Ramos (cell line): ENCODE data around the gene TRIO.

Experiments used
- in situ Hi-C: fragments of 300-500 bp; cut with MboI; formaldehyde crosslinking; loops from one replicate; pipeline ENCODE4 v1.14.3; 2022; ENCODE audit warnings: low sequenced_read_pairs; ENCODE audit not compliant: unreplicated experiment

Gene TRIO

GRCh38 chr5:14413331-14413750 lies 270.2 kb downstream of the TRIO start:
- in situ Hi-C loops = no loop called here

- in situ Hi-C loops = no loop called here
Observed at GRCh38 chr5:14414007-14414406, 270.9 kb downstream of the TRIO start.

GRCh38 chr5:14414656-14415023 lies 271.5 kb downstream of the TRIO start:
- in situ Hi-C loops = no loop called here

DNA sequence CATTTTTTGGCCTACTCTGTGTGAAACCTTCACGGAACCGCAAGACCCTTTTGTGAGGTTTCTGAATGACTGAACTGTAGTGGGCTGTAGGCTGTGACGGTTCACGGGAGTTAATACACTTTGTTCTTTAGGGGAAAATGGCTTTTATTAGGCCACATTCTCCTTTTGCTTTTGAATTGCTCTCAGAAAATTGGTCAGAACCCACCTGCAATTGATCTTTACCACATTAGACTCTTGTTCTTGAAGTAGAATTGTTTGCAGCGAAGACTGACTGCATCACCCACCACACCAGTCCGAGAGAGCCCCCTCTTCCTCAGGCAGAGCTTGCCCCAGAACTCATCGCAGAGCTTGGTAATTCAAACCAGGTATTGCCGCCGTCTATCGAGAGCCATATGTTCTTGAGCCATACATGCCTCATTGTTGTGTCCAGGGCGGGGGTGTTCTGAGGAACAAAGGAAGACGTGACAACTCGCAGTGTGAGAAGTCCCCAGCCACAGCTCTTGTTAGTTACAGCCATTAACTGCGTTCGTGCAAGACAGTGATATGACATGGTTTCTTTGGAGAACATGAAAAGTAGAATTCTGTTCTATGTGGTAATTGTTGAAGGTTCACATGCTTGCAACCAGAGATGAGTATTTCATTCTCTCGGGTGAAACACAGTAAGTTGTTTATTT lies 272.0 kb downstream of the TRIO start:
- in situ Hi-C loops = no loop called here

GRCh38 chr5:14415698-14416074 lies 272.5 kb downstream of the TRIO start:
- in situ Hi-C loops = no loop called here

DNA sequence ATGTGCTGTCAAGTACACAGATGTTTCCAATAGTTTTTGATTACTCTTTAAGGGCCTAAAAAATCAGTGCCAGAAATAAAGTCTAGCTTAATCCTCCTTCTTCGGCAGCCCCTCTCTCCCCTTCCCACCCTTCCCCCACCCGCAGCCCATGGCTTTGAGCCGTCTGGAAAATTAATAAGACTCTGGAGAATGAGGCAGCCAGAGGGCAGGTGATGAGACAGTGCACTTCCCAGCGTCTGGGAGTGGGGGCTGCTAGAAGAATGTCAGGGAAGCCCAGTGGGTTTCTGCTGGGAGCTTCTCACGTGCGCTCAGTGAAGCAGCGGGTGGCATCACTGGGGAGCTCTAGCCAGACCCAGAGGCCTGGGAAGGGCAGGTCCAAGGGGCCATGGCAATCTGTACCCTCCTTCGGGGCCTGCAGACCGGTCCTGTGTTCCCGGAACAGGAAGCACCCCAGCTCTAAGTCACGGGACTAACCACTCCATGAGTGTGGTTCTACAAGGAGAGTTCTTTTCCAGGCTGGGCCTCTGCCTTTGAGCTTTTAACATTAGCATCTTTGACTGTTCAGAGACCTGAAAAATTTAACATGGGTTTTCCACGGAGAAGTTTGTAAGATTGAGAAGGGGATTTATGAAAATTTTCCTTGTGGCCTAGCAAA lies 273.6 kb downstream of the TRIO start:
- in situ Hi-C loops = no loop called here

GRCh38 chr5:14417276-14417730 lies 274.2 kb downstream of the TRIO start:
- in situ Hi-C loops = no loop called here

- in situ Hi-C loops = no loop called here
Observed at GRCh38 chr5:14417792-14418765, 274.9 kb downstream of the TRIO start.

DNA sequence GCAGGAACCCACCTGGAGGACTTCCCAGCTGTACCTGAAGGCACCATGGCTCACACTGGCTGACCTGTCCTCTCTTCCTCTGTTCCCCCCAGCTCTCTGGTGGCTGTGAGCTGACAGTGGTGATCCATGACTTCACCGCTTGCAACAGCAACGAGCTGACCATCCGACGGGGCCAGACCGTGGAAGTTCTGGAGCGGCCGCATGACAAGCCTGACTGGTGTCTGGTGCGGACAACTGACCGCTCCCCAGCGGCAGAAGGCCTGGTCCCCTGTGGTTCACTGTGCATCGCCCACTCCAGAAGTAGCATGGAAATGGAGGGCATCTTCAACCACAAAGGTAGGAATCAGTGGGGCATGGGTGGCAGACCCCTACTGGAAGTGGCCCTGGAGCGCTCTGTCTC lies 276.5 kb downstream of the TRIO start:
- in situ Hi-C loops = no loop called here

DNA sequence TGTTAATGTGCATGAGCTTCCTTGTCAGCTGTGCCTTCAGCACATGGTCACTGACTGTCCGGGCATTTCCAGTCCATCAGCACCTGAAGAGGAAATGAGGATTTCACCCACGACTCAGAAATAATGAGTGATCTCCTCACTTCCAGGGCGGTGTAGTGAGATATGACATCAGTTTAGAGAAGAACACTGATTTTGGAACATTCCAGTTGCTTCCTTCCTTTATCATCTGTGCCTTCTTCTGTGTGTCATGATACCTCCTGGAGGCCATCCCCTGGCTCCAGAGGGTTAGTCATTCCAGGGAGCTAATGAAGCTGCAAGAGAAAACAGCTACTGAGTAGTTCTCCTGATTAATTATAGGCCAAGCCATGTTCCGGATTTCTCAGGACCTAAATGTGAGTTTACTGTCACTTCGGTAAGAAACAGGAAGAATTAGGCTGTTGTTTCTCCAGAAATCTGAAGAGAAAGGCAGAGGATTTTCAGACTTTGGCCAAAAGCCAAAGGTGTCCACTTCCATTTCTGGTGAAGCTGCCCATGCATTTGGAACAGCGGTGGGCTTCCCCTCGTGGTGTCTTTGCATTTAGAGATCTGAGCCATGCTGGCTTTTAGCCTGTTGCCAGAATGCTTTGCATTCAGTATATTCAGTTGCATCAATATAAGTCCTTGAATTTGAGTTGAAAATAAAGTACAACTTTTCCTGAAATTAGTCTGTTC lies 277.1 kb downstream of the TRIO start:
- in situ Hi-C loops = no loop called here

GRCh38 chr5:14421851-14422250 lies 278.7 kb downstream of the TRIO start:
- in situ Hi-C loops = no loop called here

- in situ Hi-C loops = no loop called here
Observed at GRCh38 chr5:14424011-14424685, 281.0 kb downstream of the TRIO start.

GRCh38 chr5:14425559-14425958 lies 282.4 kb downstream of the TRIO start:
- in situ Hi-C loops = no loop called here

GRCh38 chr5:14426521-14426920 lies 283.4 kb downstream of the TRIO start:
- in situ Hi-C loops = no loop called here

- in situ Hi-C loops = no loop called here
Observed at GRCh38 chr5:14428302-14429081, 285.4 kb downstream of the TRIO start.

DNA sequence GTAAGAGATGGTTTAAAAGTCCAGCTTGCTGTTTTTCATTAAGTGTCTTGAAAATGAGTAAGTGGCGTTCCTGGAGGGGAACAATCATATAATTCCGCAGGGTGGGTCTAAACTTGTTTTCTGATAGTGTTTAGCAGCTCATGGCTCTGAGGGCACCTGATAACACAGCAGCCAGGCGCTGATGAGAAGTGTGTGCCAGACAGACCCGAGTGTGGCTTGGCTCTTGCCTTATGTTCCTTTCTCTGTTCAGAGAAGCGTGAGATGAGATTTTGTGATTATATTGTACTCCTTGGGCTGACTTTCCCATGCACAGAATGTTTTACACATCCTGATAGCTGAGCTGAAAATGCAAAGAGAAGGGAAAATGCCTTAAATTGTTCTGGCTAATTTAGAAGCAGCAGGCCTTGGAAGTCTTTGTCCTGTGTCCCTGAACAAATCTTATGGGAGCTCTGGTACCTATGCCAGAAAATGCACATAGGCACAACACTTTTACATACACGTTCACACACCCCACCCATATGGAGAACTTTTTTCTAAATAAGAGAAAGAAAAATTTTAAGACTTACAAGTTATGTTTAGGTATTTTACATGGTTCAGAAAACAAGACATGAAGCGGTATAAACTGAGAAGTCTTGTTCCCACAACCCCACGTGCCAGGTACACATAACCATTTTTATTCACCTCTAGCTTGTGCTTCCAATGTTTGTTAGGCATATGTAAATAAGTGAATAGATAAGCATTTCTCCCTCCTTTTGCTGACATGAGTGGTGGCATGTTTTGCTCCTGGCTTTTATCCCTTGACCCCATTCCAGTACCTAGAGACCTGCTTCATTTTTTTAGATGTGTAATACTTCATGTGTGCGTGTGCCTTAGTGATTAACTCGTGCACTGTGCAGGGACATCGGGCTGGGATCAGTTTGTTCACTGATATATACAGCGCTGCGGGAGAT lies 286.2 kb downstream of the TRIO start:
- in situ Hi-C loops = no loop called here

- in situ Hi-C loops = no loop called here
Observed at GRCh38 chr5:14431534-14431933, 288.4 kb downstream of the TRIO start.
